ENCODE measurements around the gene VTI1A. TPM values are rescaled to one million over a fixed set of nuclear protein-coding genes. Genes with fewer than 3 reads are reported as not detected.

The VTI1A gene
- total and polyA plus RNA-seq, 2 of the 13 experiments (the other 11 are each of a cell fraction or from before 2014, with no cell fraction given): 11.7 to 32.7 TPM

DNA sequence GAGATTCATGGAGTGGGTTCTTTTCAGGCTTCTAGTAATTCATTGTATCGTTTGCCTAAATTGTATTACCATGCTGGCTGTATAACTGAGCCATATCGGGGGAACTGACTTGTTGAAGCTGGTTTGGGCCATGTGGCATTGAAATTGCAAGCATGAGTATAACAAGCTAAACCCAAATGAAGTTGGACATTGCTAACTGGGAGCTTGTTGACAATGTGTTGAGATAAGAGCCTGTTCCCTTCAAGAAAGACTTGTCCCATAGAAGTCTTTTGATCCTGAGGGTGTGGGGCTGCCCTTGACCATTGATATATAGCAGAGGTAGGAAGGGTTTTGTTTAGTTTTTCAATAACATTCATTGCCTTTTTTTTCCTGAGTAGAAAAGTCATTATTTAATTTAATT, 156.0 kb downstream of the VTI1A start (continued):
- TF ChIP-seq, protein P1, sequence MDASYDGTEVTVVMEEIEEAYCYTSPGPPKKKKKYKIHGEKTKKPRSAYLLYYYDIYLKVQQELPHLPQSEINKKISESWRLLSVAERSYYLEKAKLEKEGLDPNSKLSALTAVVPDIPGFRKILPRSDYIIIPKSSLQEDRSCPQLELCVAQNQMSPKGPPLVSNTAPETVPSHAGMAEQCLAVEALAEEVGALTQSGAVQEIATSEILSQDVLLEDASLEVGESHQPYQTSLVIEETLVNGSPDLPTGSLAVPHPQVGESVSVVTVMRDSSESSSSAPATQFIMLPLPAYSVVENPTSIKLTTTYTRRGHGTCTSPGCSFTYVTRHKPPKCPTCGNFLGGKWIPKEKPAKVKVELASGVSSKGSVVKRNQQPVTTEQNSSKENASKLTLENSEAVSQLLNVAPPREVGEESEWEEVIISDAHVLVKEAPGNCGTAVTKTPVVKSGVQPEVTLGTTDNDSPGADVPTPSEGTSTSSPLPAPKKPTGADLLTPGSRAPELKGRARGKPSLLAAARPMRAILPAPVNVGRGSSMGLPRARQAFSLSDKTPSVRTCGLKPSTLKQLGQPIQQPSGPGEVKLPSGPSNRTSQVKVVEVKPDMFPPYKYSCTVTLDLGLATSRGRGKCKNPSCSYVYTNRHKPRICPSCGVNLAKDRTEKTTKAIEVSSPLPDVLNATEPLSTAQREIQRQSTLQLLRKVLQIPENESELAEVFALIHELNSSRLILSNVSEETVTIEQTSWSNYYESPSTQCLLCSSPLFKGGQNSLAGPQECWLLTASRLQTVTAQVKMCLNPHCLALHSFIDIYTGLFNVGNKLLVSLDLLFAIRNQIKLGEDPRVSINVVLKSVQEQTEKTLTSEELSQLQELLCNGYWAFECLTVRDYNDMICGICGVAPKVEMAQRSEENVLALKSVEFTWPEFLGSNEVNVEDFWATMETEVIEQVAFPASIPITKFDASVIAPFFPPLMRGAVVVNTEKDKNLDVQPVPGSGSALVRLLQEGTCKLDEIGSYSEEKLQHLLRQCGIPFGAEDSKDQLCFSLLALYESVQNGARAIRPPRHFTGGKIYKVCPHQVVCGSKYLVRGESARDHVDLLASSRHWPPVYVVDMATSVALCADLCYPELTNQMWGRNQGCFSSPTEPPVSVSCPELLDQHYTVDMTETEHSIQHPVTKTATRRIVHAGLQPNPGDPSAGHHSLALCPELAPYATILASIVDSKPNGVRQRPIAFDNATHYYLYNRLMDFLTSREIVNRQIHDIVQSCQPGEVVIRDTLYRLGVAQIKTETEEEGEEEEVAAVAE (CRISPR knock-in tag; IDR thresholded peaks at IDR 0.05; ENCODE audit: borderline replicate concordance): no peak
- TF ChIP-seq, protein P2, sequence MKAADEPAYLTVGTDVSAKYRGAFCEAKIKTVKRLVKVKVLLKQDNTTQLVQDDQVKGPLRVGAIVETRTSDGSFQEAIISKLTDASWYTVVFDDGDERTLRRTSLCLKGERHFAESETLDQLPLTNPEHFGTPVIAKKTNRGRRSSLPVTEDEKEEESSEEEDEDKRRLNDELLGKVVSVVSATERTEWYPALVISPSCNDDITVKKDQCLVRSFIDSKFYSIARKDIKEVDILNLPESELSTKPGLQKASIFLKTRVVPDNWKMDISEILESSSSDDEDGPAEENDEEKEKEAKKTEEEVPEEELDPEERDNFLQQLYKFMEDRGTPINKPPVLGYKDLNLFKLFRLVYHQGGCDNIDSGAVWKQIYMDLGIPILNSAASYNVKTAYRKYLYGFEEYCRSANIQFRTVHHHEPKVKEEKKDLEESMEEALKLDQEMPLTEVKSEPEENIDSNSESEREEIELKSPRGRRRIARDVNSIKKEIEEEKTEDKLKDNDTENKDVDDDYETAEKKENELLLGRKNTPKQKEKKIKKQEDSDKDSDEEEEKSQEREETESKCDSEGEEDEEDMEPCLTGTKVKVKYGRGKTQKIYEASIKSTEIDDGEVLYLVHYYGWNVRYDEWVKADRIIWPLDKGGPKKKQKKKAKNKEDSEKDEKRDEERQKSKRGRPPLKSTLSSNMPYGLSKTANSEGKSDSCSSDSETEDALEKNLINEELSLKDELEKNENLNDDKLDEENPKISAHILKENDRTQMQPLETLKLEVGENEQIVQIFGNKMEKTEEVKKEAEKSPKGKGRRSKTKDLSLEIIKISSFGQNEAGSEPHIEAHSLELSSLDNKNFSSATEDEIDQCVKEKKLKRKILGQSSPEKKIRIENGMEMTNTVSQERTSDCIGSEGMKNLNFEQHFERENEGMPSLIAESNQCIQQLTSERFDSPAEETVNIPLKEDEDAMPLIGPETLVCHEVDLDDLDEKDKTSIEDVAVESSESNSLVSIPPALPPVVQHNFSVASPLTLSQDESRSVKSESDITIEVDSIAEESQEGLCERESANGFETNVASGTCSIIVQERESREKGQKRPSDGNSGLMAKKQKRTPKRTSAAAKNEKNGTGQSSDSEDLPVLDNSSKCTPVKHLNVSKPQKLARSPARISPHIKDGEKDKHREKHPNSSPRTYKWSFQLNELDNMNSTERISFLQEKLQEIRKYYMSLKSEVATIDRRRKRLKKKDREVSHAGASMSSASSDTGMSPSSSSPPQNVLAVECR (CRISPR knock-in tag; IDR thresholded peaks at IDR 0.05; ENCODE audit: borderline replicate concordance): no peak
- no peak for TF ChIP-seq ZSCAN25 (CRISPR knock-in tag; IDR thresholded peaks at IDR 0.05)
- TF ChIP-seq SNAPC4 (CRISPR knock-in tag; IDR thresholded peaks at IDR 0.05): no peak
- TF ChIP-seq ZNF792 (CRISPR knock-in tag; IDR thresholded peaks at IDR 0.05): peak; percentile 67; the same call in 1 of the 2 replicates
- TF ChIP-seq ZNF841 (CRISPR knock-in tag; IDR thresholded peaks at IDR 0.05; ENCODE audit: borderline replicate concordance): no peak
- no peak for TF ChIP-seq ZNF724P (CRISPR knock-in tag; IDR thresholded peaks at IDR 0.05; ENCODE audit: borderline replicate concordance)
- TF ChIP-seq JDP2 (CRISPR knock-in tag; IDR thresholded peaks at IDR 0.05; ENCODE audit: borderline replicate concordance): no peak
- no peak for TF ChIP-seq KAT2B (IDR thresholded peaks at IDR 0.05; ENCODE audit: borderline replicate concordance, low read depth, low read length)
- TF ChIP-seq ZBTB7A (CRISPR knock-in tag; IDR thresholded peaks at IDR 0.05): no peak
- no peak for TF ChIP-seq GRHL1 (CRISPR knock-in tag; conservative IDR thresholded peaks at IDR 0.05)
- TF ChIP-seq HES4 (CRISPR knock-in tag; IDR thresholded peaks at IDR 0.05; ENCODE audit: borderline replicate concordance): no peak
- TF ChIP-seq ZNF44 (CRISPR knock-in tag; IDR thresholded peaks at IDR 0.05): no peak

All from HepG2 (cell line).